Activated naive CD8-positive, alpha-beta T cell treated with anti-CD3 and anti-CD28 coated beads for 36 hours (primary cell): ENCODE measurements around the gene TSPAN31. TPM values are rescaled to one million over a fixed set of nuclear protein-coding genes. Genes with fewer than 3 reads are reported as not detected.

Source experiments
- DNase-seq: peaks from one replicate; pipeline ENCODE4 v3.0.0; 2021
- H3K27ac Mint-ChIP-seq: one replicate; pipeline ENCODE4 v1.8.0; 2022; ENCODE audit warnings: mild to moderate bottlenecking, moderate library complexity, mixed read lengths
- H3K27me3 Mint-ChIP-seq: one replicate; pipeline ENCODE4 v1.8.0; 2022; ENCODE audit warnings: mild to moderate bottlenecking, mixed read lengths
- H3K36me3 Mint-ChIP-seq: one replicate; pipeline ENCODE4 v1.8.0; 2021; ENCODE audit warnings: mild to moderate bottlenecking, mixed read lengths
- H3K4me1 Mint-ChIP-seq: one replicate; pipeline ENCODE4 v1.8.0; 2021; ENCODE audit warnings: mixed read lengths
- H3K4me3 Mint-ChIP-seq: one replicate; pipeline ENCODE4 v1.8.0; 2022; ENCODE audit warnings: mild to moderate bottlenecking, moderate library complexity, mixed read lengths
- H3K9me3 Mint-ChIP-seq: one replicate; pipeline ENCODE4 v1.8.0; 2022; ENCODE audit warnings: mixed read lengths
- total RNA-seq, 2 experiments: library from RNA; stranded (reverse); gene quantifications; one replicate each; pipeline ENCODE4 v1.2.3, GENCODE V29; 2021

Gene TSPAN31
- total RNA-seq, 2 experiments from 2014 or later, result 5.7 TPM

- Mint-ChIP-seq H3K9me3 (no peaks in the 10 kb centered on the region), H3K27me3 (peaks cover 5% of the 10 kb centered on the region), H3K27ac (no peak overlapping the region), H3K36me3 (peaks cover 33% of the 10 kb centered on the region), H3K4me1 (peaks cover 43% of the 10 kb centered on the region), H3K4me3 (no peak overlapping the region)
- no peak for DNase-seq
Measured at GRCh38 chr12:57762463-57762862, 17.6 kb downstream of the TSPAN31 start.

GRCh38 chr12:57763881-57764661, 19.2 kb downstream of the TSPAN31 start:
- peak overlapping the region; percentile 51 for H3K27ac Mint-ChIP-seq
- DNase-seq, result no peak
- H3K36me3 Mint-ChIP-seq, result peaks cover 44% of the 10 kb centered on the region
- no peaks in the 10 kb centered on the region for H3K9me3 Mint-ChIP-seq
- peak overlapping the region; percentile 89 for H3K4me3 Mint-ChIP-seq
- peaks cover 44% of the 10 kb centered on the region for H3K4me1 Mint-ChIP-seq
- H3K27me3 Mint-ChIP-seq, result peaks cover 5% of the 10 kb centered on the region

GRCh38 chr12:57764662-57765002, 19.8 kb downstream of the TSPAN31 start:
- Mint-ChIP-seq H3K27ac (peak overlapping the region; percentile 79), H3K9me3 (no peaks in the 10 kb centered on the region), H3K4me3 (peak overlapping the region; percentile 89), H3K36me3 (peaks cover 48% of the 10 kb centered on the region), H3K27me3 (peaks cover 5% of the 10 kb centered on the region), H3K4me1 (peaks cover 42% of the 10 kb centered on the region)
- peak; percentile 29 for DNase-seq

GRCh38 chr12:57765003-57765697, 20.3 kb downstream of the TSPAN31 start:
- H3K36me3 Mint-ChIP-seq, result peaks cover 50% of the 10 kb centered on the region
- H3K4me3 Mint-ChIP-seq, result peak overlapping the region; percentile 89
- peak overlapping the region; percentile 79 for H3K27ac Mint-ChIP-seq
- peaks cover 42% of the 10 kb centered on the region for H3K4me1 Mint-ChIP-seq
- H3K9me3 Mint-ChIP-seq, result no peaks in the 10 kb centered on the region
- DNase-seq, result peak; percentile 66
- peaks cover 5% of the 10 kb centered on the region for H3K27me3 Mint-ChIP-seq

GRCh38 chr12:57765698-57766463, 21.0 kb downstream of the TSPAN31 start:
- Mint-ChIP-seq H3K27me3 (peaks cover 5% of the 10 kb centered on the region), H3K9me3 (no peaks in the 10 kb centered on the region), H3K27ac (peak overlapping the region; percentile 79), H3K4me1 (peaks cover 46% of the 10 kb centered on the region), H3K36me3 (peaks cover 54% of the 10 kb centered on the region), H3K4me3 (peak overlapping the region; percentile 89)
- DNase-seq, result no peak

GRCh38 chr12:57766464-57767304, 21.8 kb downstream of the TSPAN31 start, which contains the start of gene CYP27B1:
Gene CYP27B1 (minus strand): TSS chr12:57767078. CDS start chr12:57767041, 37 bp downstream.
- Mint-ChIP-seq H3K4me1 (peaks cover 49% of the 10 kb centered on the region), H3K27ac (peak within 1 kb of the TSS; percentile 3), H3K36me3 (peaks cover 51% of the 10 kb centered on the region), H3K9me3 (no peaks in the 10 kb centered on the region), H3K4me3 (peak within 1 kb of the TSS; percentile 89), H3K27me3 (peaks cover 5% of the 10 kb centered on the region)
- DNase-seq, result no peak

- Mint-ChIP-seq H3K9me3 (no peaks in the 10 kb centered on the region), H3K27ac (no peak overlapping the region), H3K4me3 (no peak overlapping the region), H3K27me3 (peaks cover 5% of the 10 kb centered on the region), H3K4me1 (peaks cover 47% of the 10 kb centered on the region), H3K36me3 (peaks cover 53% of the 10 kb centered on the region)
- DNase-seq, result no peak
Measured at GRCh38 chr12:57767305-57767698, 22.5 kb downstream of the TSPAN31 start.

GRCh38 chr12:57767876-57768275, 23.0 kb downstream of the TSPAN31 start:
- DNase-seq, result no peak
- Mint-ChIP-seq H3K9me3 (no peaks in the 10 kb centered on the region), H3K4me1 (peaks cover 46% of the 10 kb centered on the region), H3K27me3 (peaks cover 6% of the 10 kb centered on the region), H3K27ac (no peak overlapping the region), H3K4me3 (no peak overlapping the region), H3K36me3 (peaks cover 54% of the 10 kb centered on the region)

- no peak for DNase-seq
- H3K36me3 Mint-ChIP-seq, result peaks cover 42% of the 10 kb centered on the region
- H3K27ac Mint-ChIP-seq, result no peak overlapping the region
- peaks cover 7% of the 10 kb centered on the region for H3K27me3 Mint-ChIP-seq
- H3K9me3 Mint-ChIP-seq, result no peaks in the 10 kb centered on the region
- peaks cover 34% of the 10 kb centered on the region for H3K4me1 Mint-ChIP-seq
- no peak overlapping the region for H3K4me3 Mint-ChIP-seq
Measured at GRCh38 chr12:57769594-57769993, 24.8 kb downstream of the TSPAN31 start.

- H3K4me3 Mint-ChIP-seq, result peak overlapping the region; percentile 97
- no peak for DNase-seq
- peaks cover 28% of the 10 kb centered on the region for H3K4me1 Mint-ChIP-seq
- peak overlapping the region; percentile 59 for H3K27ac Mint-ChIP-seq
- H3K9me3 Mint-ChIP-seq, result no peaks in the 10 kb centered on the region
- H3K36me3 Mint-ChIP-seq, result peaks cover 42% of the 10 kb centered on the region
- peaks cover 7% of the 10 kb centered on the region for H3K27me3 Mint-ChIP-seq
Measured at GRCh38 chr12:57770734-57771133, 25.9 kb downstream of the TSPAN31 start.

- peak; percentile 91 for DNase-seq
Measured at GRCh38 chr12:57771236-57771872, 26.5 kb downstream of the TSPAN31 start.

GRCh38 chr12:57771873-57772428, 27.1 kb downstream of the TSPAN31 start, which contains the start of gene METTL1:
Gene METTL1 (minus strand): TSS chr12:57772105. CDS start chr12:57772083, 22 bp downstream.
- H3K4me1 Mint-ChIP-seq, result peaks cover 20% of the 10 kb centered on the region
- H3K4me3 Mint-ChIP-seq, result peak within 1 kb of the TSS; percentile 97
- DNase-seq, result peak; percentile 94
- H3K9me3 Mint-ChIP-seq, result no peaks in the 10 kb centered on the region
- H3K36me3 Mint-ChIP-seq, result peaks cover 43% of the 10 kb centered on the region
- peaks cover 4% of the 10 kb centered on the region for H3K27me3 Mint-ChIP-seq
- H3K27ac Mint-ChIP-seq, result peak within 1 kb of the TSS; percentile 98

More at GRCh38 chr12:57771236-57771872, 26.5 kb downstream of the TSPAN31 start:
- peaks cover 26% of the 10 kb centered on the region for H3K4me1 Mint-ChIP-seq
- peaks cover 7% of the 10 kb centered on the region for H3K27me3 Mint-ChIP-seq
- H3K27ac Mint-ChIP-seq, result peak overlapping the region; percentile 98
- H3K36me3 Mint-ChIP-seq, result peaks cover 43% of the 10 kb centered on the region
- peak overlapping the region; percentile 97 for H3K4me3 Mint-ChIP-seq
- H3K9me3 Mint-ChIP-seq, result no peaks in the 10 kb centered on the region

GRCh38 chr12:57772429-57773322, 27.8 kb downstream of the TSPAN31 start, which contains the start of gene EEF1AKMT3:
Gene EEF1AKMT3 (plus strand): TSS chr12:57772614. CDS start chr12:57772725, 111 bp downstream.
- peaks cover 14% of the 10 kb centered on the region for H3K4me1 Mint-ChIP-seq
- no peaks in the 10 kb centered on the region for H3K9me3 Mint-ChIP-seq
- H3K27ac Mint-ChIP-seq, result peak within 1 kb of the TSS; percentile 98
- H3K36me3 Mint-ChIP-seq, result peaks cover 39% of the 10 kb centered on the region
- H3K27me3 Mint-ChIP-seq, result peaks cover 3% of the 10 kb centered on the region
- DNase-seq, result peak; percentile 40
- peak within 1 kb of the TSS; percentile 97 for H3K4me3 Mint-ChIP-seq
